ENCODE measurements around the gene PRR5. TPM values are rescaled to one million over a fixed set of nuclear protein-coding genes. Genes with fewer than 3 reads are reported as not detected.

Gene PRR5
- total and polyA plus RNA-seq, 4 donors, result 11.5 to 49.1 (median 19.3) TPM

DNA sequence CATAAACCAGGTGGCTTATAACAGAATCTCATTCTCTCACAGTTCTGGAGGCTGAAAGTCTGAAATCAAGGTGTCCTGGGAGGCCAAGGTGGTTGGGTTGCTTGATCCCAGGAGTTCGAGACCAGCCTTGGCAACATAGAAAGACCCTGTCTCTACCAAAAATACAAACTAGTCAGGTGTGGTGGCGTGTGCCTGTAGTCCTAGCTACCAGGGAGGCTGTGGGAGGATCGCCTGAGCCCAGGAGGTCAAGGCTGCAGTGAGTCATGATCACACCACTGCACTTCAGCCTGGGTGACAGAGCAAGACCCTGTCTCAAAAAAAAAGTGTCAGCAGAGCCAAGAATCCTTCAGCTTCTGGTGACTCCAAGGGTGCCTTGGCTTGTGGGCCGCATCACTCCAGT, 8.9 kb upstream of the PRR5 start:
- Histone ChIP-seq H3K36me3 (ENCODE audit: control insufficient read depth in 4 of 4, insufficient read depth in 3 of 4, low read depth in 1 of 4, low read length in 3 of 4) (no peaks in the 10 kb centered on the region), H3K27ac (ENCODE audit: low read depth in 1 of 2, low read length in 2 of 2) (no peak overlapping the region), H3K27me3 (ENCODE audit: control insufficient read depth in 4 of 4, insufficient read depth in 4 of 4, low read length in 3 of 4) (no peaks in the 10 kb centered on the region), H3K4me3 (ENCODE audit: low read depth in 1 of 3, low read length in 3 of 3) (no peak overlapping the region), H3K9me3 (ENCODE audit: control insufficient read depth in 4 of 4, low read length in 3 of 4) (no peaks in the 10 kb centered on the region), H3K4me1 (ENCODE audit: control insufficient read depth in 4 of 4, insufficient read depth in 4 of 4, low read length in 3 of 4) (no peaks in the 10 kb centered on the region), H3K9ac (ENCODE audit: low read depth in 1 of 2, low read length in 2 of 2) (no peak overlapping the region)
- TF ChIP-seq HNF4A (conservative IDR thresholded peaks at IDR 0.05) (no peak), HNF4G (IDR thresholded peaks at IDR 0.05) (no peak), EGR1 (IDR thresholded peaks at IDR 0.05; ENCODE audit: low read depth in 2 of 2) (no peak), SP1 (IDR thresholded peaks at IDR 0.05) (no peak), JUND (IDR thresholded peaks at IDR 0.05) (no peak)
- TF ChIP-seq, protein P1, sequence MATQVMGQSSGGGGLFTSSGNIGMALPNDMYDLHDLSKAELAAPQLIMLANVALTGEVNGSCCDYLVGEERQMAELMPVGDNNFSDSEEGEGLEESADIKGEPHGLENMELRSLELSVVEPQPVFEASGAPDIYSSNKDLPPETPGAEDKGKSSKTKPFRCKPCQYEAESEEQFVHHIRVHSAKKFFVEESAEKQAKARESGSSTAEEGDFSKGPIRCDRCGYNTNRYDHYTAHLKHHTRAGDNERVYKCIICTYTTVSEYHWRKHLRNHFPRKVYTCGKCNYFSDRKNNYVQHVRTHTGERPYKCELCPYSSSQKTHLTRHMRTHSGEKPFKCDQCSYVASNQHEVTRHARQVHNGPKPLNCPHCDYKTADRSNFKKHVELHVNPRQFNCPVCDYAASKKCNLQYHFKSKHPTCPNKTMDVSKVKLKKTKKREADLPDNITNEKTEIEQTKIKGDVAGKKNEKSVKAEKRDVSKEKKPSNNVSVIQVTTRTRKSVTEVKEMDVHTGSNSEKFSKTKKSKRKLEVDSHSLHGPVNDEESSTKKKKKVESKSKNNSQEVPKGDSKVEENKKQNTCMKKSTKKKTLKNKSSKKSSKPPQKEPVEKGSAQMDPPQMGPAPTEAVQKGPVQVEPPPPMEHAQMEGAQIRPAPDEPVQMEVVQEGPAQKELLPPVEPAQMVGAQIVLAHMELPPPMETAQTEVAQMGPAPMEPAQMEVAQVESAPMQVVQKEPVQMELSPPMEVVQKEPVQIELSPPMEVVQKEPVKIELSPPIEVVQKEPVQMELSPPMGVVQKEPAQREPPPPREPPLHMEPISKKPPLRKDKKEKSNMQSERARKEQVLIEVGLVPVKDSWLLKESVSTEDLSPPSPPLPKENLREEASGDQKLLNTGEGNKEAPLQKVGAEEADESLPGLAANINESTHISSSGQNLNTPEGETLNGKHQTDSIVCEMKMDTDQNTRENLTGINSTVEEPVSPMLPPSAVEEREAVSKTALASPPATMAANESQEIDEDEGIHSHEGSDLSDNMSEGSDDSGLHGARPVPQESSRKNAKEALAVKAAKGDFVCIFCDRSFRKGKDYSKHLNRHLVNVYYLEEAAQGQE (IDR thresholded peaks at IDR 0.05), result no peak
- TF ChIP-seq, protein P2, sequence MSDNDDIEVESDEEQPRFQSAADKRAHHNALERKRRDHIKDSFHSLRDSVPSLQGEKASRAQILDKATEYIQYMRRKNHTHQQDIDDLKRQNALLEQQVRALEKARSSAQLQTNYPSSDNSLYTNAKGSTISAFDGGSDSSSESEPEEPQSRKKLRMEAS (IDR thresholded peaks at IDR 0.05), result no peak
- 91% methylated on average over 4 of the region's 4 CpGs for WGBS
- no peak for DNase-seq (ENCODE audit: low spot score)

DNA sequence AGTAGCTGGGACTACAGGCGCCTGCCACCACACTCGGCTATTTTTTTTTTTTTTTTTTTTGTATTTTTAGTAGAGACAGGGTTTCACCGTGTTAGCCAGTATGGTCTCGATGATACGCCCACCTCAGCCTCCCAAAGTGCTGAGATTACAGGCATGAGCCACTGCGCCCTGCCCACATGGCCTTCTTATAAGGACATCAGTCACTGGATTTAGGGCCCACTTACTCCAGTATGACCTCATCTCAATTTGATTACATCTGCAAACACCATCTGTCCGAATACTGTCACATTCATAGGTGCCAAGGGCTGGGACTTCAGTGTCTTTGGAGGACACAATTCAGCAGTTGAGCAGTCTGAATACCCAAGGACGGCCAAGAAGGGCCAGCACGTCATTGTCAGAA, 8.2 kb upstream of the PRR5 start:
- Histone ChIP-seq H3K36me3 (ENCODE audit: control insufficient read depth in 4 of 4, insufficient read depth in 3 of 4, low read depth in 1 of 4, low read length in 3 of 4) (no peaks in the 10 kb centered on the region), H3K4me3 (ENCODE audit: low read depth in 1 of 3, low read length in 3 of 3) (no peak overlapping the region), H3K9me3 (ENCODE audit: control insufficient read depth in 4 of 4, low read length in 3 of 4) (no peaks in the 10 kb centered on the region), H3K9ac (ENCODE audit: low read depth in 1 of 2, low read length in 2 of 2) (no peak overlapping the region), H3K4me1 (ENCODE audit: control insufficient read depth in 4 of 4, insufficient read depth in 4 of 4, low read length in 3 of 4) (no peaks in the 10 kb centered on the region), H3K27ac (ENCODE audit: low read depth in 1 of 2, low read length in 2 of 2) (no peak overlapping the region), H3K27me3 (ENCODE audit: control insufficient read depth in 4 of 4, insufficient read depth in 4 of 4, low read length in 3 of 4) (no peaks in the 10 kb centered on the region)
- TF ChIP-seq EGR1 (IDR thresholded peaks at IDR 0.05; ENCODE audit: low read depth in 2 of 2), result no peak
- TF ChIP-seq SP1 (IDR thresholded peaks at IDR 0.05), result no peak
- TF ChIP-seq, protein P3, sequence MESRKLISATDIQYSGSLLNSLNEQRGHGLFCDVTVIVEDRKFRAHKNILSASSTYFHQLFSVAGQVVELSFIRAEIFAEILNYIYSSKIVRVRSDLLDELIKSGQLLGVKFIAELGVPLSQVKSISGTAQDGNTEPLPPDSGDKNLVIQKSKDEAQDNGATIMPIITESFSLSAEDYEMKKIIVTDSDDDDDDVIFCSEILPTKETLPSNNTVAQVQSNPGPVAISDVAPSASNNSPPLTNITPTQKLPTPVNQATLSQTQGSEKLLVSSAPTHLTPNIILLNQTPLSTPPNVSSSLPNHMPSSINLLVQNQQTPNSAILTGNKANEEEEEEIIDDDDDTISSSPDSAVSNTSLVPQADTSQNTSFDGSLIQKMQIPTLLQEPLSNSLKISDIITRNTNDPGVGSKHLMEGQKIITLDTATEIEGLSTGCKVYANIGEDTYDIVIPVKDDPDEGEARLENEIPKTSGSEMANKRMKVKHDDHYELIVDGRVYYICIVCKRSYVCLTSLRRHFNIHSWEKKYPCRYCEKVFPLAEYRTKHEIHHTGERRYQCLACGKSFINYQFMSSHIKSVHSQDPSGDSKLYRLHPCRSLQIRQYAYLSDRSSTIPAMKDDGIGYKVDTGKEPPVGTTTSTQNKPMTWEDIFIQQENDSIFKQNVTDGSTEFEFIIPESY (IDR thresholded peaks at IDR 0.05), result no peak
- no peak for TF ChIP-seq FOXA2 (IDR thresholded peaks at IDR 0.05)
- no peak for TF ChIP-seq JUND (IDR thresholded peaks at IDR 0.05)
- no peak for TF ChIP-seq TAF1 (conservative IDR thresholded peaks at IDR 0.05)
- TF ChIP-seq, protein P2 (IDR thresholded peaks at IDR 0.05), result no peak
- no peak for TF ChIP-seq RAD21 (IDR thresholded peaks at IDR 0.05)
- TF ChIP-seq HNF4A (conservative IDR thresholded peaks at IDR 0.05), result no peak
- no peak for TF ChIP-seq GABPA (IDR thresholded peaks at IDR 0.05 in 1 of 2, conservative IDR thresholded peaks at IDR 0.05 in 1 of 2)
- TF ChIP-seq, protein P1 (IDR thresholded peaks at IDR 0.05), result no peak
- 93% methylated on average over 9 of the region's 9 CpGs for WGBS
- DNase-seq (ENCODE audit: low spot score), result no peak
